SKM-1 (cell line): ENCODE data around the gene AQP10.
"Not testable (repeated sequence)": the region's sequence is repeated elsewhere in the genome, so short reads cannot be mapped to it uniquely, and the experiment has no call there.

ENCODE experiments used
- DNase-seq: peaks from one replicate; lab custom pipeline; 2025; ENCODE audit not compliant: unreplicated experiment; lab: John Stamatoyannopoulos, UW

AQP10 gene

GRCh38 chr1:154342836-154343472, 22.1 kb downstream of the AQP10 start:
- DNase-seq, result no peak

GRCh38 chr1:154344977-154345837, 24.3 kb downstream of the AQP10 start:
- peak; percentile 70 for DNase-seq

GRCh38 chr1:154346276-154346917, 25.5 kb downstream of the AQP10 start:
- DNase-seq, result no peak

GRCh38 chr1:154347961-154348360, 27.1 kb downstream of the AQP10 start:
- no peak for DNase-seq

- no peak for DNase-seq
Observed at GRCh38 chr1:154348429-154349076, 27.7 kb downstream of the AQP10 start.

GRCh38 chr1:154349121-154349520, 28.2 kb downstream of the AQP10 start:
- no peak for DNase-seq

GRCh38 chr1:154350383-154350782, 29.5 kb downstream of the AQP10 start:
- no peak for DNase-seq

GRCh38 chr1:154351363-154352068, 30.6 kb downstream of the AQP10 start:
- DNase-seq, result no peak

GRCh38 chr1:154352245-154352580, 31.3 kb downstream of the AQP10 start:
- no peak for DNase-seq

- no peak for DNase-seq
Observed at GRCh38 chr1:154352581-154353459, 31.9 kb downstream of the AQP10 start.

- DNase-seq, result peak; percentile 94
Observed at GRCh38 chr1:154353460-154353904, 32.6 kb downstream of the AQP10 start.

GRCh38 chr1:154353966-154354365, 33.1 kb downstream of the AQP10 start:
- DNase-seq, result no peak

- DNase-seq, result no peak
Observed at GRCh38 chr1:154358519-154358918, 37.6 kb downstream of the AQP10 start.

GRCh38 chr1:154360288-154360687, 39.4 kb downstream of the AQP10 start:
- no peak for DNase-seq

- not testable (repeated sequence) for DNase-seq
Observed at GRCh38 chr1:154360881-154361280, 40.0 kb downstream of the AQP10 start.

- no peak for DNase-seq
Observed at GRCh38 chr1:154361357-154361756, 40.5 kb downstream of the AQP10 start.

- no peak for DNase-seq
Observed at GRCh38 chr1:154371436-154371835, 50.5 kb downstream of the AQP10 start.

GRCh38 chr1:154373777-154374357, 53.0 kb downstream of the AQP10 start:
- DNase-seq, result not testable (repeated sequence)
